Measurements from ENCODE around the gene NOXA1. TPM values are rescaled to one million over a fixed set of nuclear protein-coding genes. Genes with fewer than 3 reads are reported as not detected.
"Not testable (repeated sequence)": the region's sequence is repeated elsewhere in the genome, so short reads cannot be mapped to it uniquely, and the experiment has no call there.

The NOXA1 gene
- total RNA-seq, 1 donor from 2014 or later, result 2.1 TPM

GRCh38 chr9:137464291-137464999 lies 41.3 kb downstream of the NOXA1 start:
- no peak for DNase-seq (ENCODE audit: low read depth)
- no peak overlapping the region for H3K4me3 ChIP-seq (ENCODE audit: low read depth, low read length)
- TF ChIP-seq, protein P1, sequence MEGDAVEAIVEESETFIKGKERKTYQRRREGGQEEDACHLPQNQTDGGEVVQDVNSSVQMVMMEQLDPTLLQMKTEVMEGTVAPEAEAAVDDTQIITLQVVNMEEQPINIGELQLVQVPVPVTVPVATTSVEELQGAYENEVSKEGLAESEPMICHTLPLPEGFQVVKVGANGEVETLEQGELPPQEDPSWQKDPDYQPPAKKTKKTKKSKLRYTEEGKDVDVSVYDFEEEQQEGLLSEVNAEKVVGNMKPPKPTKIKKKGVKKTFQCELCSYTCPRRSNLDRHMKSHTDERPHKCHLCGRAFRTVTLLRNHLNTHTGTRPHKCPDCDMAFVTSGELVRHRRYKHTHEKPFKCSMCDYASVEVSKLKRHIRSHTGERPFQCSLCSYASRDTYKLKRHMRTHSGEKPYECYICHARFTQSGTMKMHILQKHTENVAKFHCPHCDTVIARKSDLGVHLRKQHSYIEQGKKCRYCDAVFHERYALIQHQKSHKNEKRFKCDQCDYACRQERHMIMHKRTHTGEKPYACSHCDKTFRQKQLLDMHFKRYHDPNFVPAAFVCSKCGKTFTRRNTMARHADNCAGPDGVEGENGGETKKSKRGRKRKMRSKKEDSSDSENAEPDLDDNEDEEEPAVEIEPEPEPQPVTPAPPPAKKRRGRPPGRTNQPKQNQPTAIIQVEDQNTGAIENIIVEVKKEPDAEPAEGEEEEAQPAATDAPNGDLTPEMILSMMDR (conservative IDR thresholded peaks at IDR 0.05; ENCODE audit: low read depth, low read length), result no peak

DNA sequence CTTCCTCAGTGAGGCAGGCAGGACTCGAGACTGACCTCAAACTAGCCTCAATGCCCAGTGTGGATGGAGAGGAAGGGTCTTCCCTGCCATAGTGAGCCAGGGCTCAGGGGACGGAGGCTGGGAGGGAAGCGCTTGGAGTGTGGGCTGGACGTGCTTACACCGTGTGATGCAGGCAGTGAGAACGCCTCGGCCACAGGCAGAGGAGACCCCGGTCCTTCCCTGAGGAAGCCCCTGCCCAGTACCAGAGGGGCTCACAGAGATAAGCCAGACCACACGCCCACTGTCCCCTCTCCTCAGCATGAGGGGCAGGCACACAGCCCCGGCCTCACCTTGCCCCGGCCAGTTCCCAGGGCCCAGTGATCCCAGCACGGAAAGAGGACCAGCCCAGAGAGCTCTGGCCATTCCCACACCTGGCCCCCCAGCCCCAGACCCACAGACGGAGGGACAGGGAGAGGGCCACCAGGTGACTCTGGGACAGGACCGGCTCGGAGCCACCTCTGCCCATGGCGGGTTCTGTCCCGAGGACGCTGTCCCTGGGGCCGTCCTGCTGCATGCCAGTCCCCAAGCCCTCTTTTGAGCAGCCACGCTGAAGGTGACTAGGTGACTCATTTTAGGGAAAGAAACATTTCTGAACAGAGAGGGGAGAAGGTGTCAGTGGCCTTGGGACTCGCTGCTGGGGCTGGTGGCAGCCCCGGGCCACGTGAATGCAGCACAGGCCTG lies 42.0 kb downstream of the NOXA1 start:
- TF ChIP-seq, protein P1 (conservative IDR thresholded peaks at IDR 0.05; ENCODE audit: low read depth, low read length), result no peak
- DNase-seq (ENCODE audit: low read depth), result no peak
- no peak overlapping the region for H3K4me3 ChIP-seq (ENCODE audit: low read depth, low read length)

- TF ChIP-seq, protein P1 (conservative IDR thresholded peaks at IDR 0.05; ENCODE audit: low read depth, low read length), result no peak
- no peak overlapping the region for H3K4me3 ChIP-seq (ENCODE audit: low read depth, low read length)
- DNase-seq (ENCODE audit: low read depth), result no peak
These were observed 42.7 kb downstream of the NOXA1 start for GRCh38 chr9:137465720-137466388.

- not testable (repeated sequence) for DNase-seq (ENCODE audit: low read depth); H3K4me3 ChIP-seq (ENCODE audit: low read depth, low read length)
These were observed 43.3 kb downstream of the NOXA1 start for GRCh38 chr9:137466389-137467085.

GRCh38 chr9:137467161-137467581 lies 44.0 kb downstream of the NOXA1 start:
- no peak overlapping the region for H3K4me3 ChIP-seq (ENCODE audit: low read depth, low read length)
- TF ChIP-seq, protein P1 (conservative IDR thresholded peaks at IDR 0.05; ENCODE audit: low read depth, low read length), result no peak
- DNase-seq (ENCODE audit: low read depth), result no peak

GRCh38 chr9:137467896-137468295 lies 44.7 kb downstream of the NOXA1 start:
- TF ChIP-seq, protein P1 (conservative IDR thresholded peaks at IDR 0.05; ENCODE audit: low read depth, low read length), result no peak
- no peak for DNase-seq (ENCODE audit: low read depth)

GRCh38 chr9:137470785-137471184 lies 47.6 kb downstream of the NOXA1 start:
- no peak overlapping the region for H3K4me3 ChIP-seq (ENCODE audit: low read depth, low read length)
- no peak for DNase-seq (ENCODE audit: low read depth)
- TF ChIP-seq, protein P1 (conservative IDR thresholded peaks at IDR 0.05; ENCODE audit: low read depth, low read length), result no peak

More at GRCh38 chr9:137467896-137468295, 44.7 kb downstream of the NOXA1 start:
- no peak overlapping the region for H3K4me3 ChIP-seq (ENCODE audit: low read depth, low read length)
